CD14-positive monocyte (primary cell): ENCODE measurements around the gene MTTP. TPM values are rescaled to one million over a fixed set of nuclear protein-coding genes. Genes with fewer than 3 reads are reported as not detected.

ENCODE experiments used
- DNase-seq, 3 donors: peaks; one replicate each; pipeline ENCODE4 v3.0.0-alpha.2; 2011 to 2022
- H2AFZ ChIP-seq: 2 replicates; pipeline ENCODE4 v1.6.0; 2012; ENCODE audit warnings: mild to moderate bottlenecking, low read depth, low read length, inconsistent platforms; ENCODE audit not compliant: insufficient read depth, poor library complexity, severe bottlenecking
- H3K27ac ChIP-seq, 2 donors: 1 replicate in 1 of 2; 2 replicates in 1 of 2; pipeline ENCODE4 v1.5.1; 2012 to 2013; ENCODE audit warnings: low read length in 2 of 2, control low read depth in 1 of 2, inconsistent platforms in 1 of 2, low read depth in 1 of 2, mild to moderate bottlenecking in 1 of 2
- H3K27me3 ChIP-seq, 2 donors: one replicate each; pipeline versions ENCODE4 v1.6.0 to v1.6.1; 2011 to 2013; ENCODE audit warnings: low read length in 2 of 2; ENCODE audit not compliant: control insufficient read depth in 2 of 2, insufficient read depth in 2 of 2
- H3K36me3 ChIP-seq, 2 donors: replicated peaks in 1 of 2; 1 replicate in 1 of 2; 2 replicates in 1 of 2; pipeline versions ENCODE4 v1.5.1 to v1.6.1; 2012 to 2013; ENCODE audit warnings: low read length in 2 of 2, control low read depth in 1 of 2, inconsistent platforms in 1 of 2, mild to moderate bottlenecking in 1 of 2; ENCODE audit not compliant: insufficient read depth in 2 of 2, control insufficient read depth in 1 of 2
- H3K4me1 ChIP-seq, 2 donors: 1 replicate in 1 of 2; 2 replicates in 1 of 2; pipeline versions ENCODE4 v1.5.1 to v1.6.1; 2012 to 2013; ENCODE audit warnings: low read length in 2 of 2, control low read depth in 1 of 2, inconsistent platforms in 1 of 2, mild to moderate bottlenecking in 1 of 2, moderate library complexity in 1 of 2; ENCODE audit not compliant: insufficient read depth in 2 of 2, control insufficient read depth in 1 of 2
- H3K4me2 ChIP-seq: replicated peaks from 2 replicates; pipeline ENCODE3; 2012; ENCODE audit warnings: low read length, moderate library complexity, mild to moderate bottlenecking; ENCODE audit not compliant: poor library complexity, severe bottlenecking; ENCODE audit errors: extremely low read depth
- H3K4me3 ChIP-seq, 3 experiments: fragments of 200-600 bp in 1 of 3; sonication (generic) in 1 of 3; replicated peaks in 1 of 3; 1 replicate in 2 of 3; 2 replicates in 1 of 3; pipeline ENCODE4 v1.5.1; 2011 to 2013; ENCODE audit warnings: low read length in 3 of 3, mild to moderate bottlenecking in 3 of 3, control low read depth in 2 of 3, low read depth in 2 of 3, inconsistent platforms in 1 of 3, moderate library complexity in 1 of 3
- H3K79me2 ChIP-seq: 2 replicates; pipeline ENCODE4 v1.6.0; 2012; ENCODE audit warnings: mild to moderate bottlenecking, control low read depth, inconsistent platforms, low read length, moderate library complexity; ENCODE audit not compliant: insufficient read depth
- H3K9ac ChIP-seq: 2 replicates; pipeline ENCODE4 v1.6.0; 2017; ENCODE audit warnings: low read length, mild to moderate bottlenecking; ENCODE audit not compliant: insufficient read depth, poor library complexity, severe bottlenecking
- H3K9me3 ChIP-seq, 2 donors: replicated peaks in 1 of 2; 1 replicate in 1 of 2; 2 replicates in 1 of 2; pipeline versions ENCODE4 v1.5.1 to v1.6.1; 2012 to 2013; ENCODE audit warnings: low read length in 2 of 2, control low read depth in 1 of 2; ENCODE audit not compliant: control insufficient read depth in 1 of 2, insufficient read depth in 1 of 2
- H4K20me1 ChIP-seq: 2 replicates; pipeline ENCODE4 v1.6.0; 2012; ENCODE audit warnings: mild to moderate bottlenecking, low read length, control low read depth, moderate library complexity; ENCODE audit not compliant: insufficient read depth
- H3K27ac Mint-ChIP-seq, 7 donors: one replicate each; pipeline ENCODE4 v1.8.0; 2020; ENCODE audit warnings: mild to moderate bottlenecking in 7 of 7, mixed read lengths in 7 of 7, moderate library complexity in 6 of 7, inconsistent platforms in 2 of 7
- H3K27me3 Mint-ChIP-seq, 3 donors: one replicate each; pipeline ENCODE4 v1.8.0; 2021 to 2022; ENCODE audit warnings: low read depth in 3 of 3, mild to moderate bottlenecking in 3 of 3, mixed read lengths in 3 of 3, moderate library complexity in 3 of 3, inconsistent platforms in 1 of 3
- H3K36me3 Mint-ChIP-seq, 2 donors: one replicate each; pipeline ENCODE4 v1.8.0; 2020; ENCODE audit warnings: mixed read lengths in 2 of 2, inconsistent platforms in 1 of 2, mild to moderate bottlenecking in 1 of 2
- H3K4me1 Mint-ChIP-seq: one replicate; pipeline ENCODE4 v1.8.0; 2020; ENCODE audit warnings: mild to moderate bottlenecking, mixed read lengths
- H3K4me3 Mint-ChIP-seq, 2 donors: one replicate each; pipeline ENCODE4 v1.8.0; 2020; ENCODE audit warnings: mild to moderate bottlenecking in 2 of 2, mixed read lengths in 2 of 2, moderate library complexity in 1 of 2
- H3K9me3 Mint-ChIP-seq, 7 donors: one replicate each; pipeline ENCODE4 v1.8.0; 2020 to 2022; ENCODE audit warnings: mixed read lengths in 7 of 7, mild to moderate bottlenecking in 6 of 7, moderate library complexity in 6 of 7, inconsistent platforms in 2 of 7
- CTCF ChIP-seq: fragments of 200-600 bp; IDR thresholded peaks from one replicate; pipeline ENCODE4 v1.8.0; 2022; ENCODE audit warnings: antibody characterized with exemption, mild to moderate bottlenecking
- WGBS: methylation state at CpG from one replicate; pipeline ENCODE4 v1.1.5; 2013; ENCODE audit warnings: missing lambda C conversion rate; ENCODE audit not compliant: insufficient coverage; 5-methylcytosine and 5-hydroxymethylcytosine counted together
- intact Hi-C, 2 donors: fragments of 100-400 bp; cut with micrococcal nuclease; formaldehyde crosslinking; loops; one replicate each; pipeline versions ENCODE4 v1.15.0 to v1.15.1; 2023
- polyA plus RNA-seq, 3 donors: library from polyadenylated mRNA; depleted of rRNA in 1 of 3; unstranded in 2 of 3; stranded (reverse) in 1 of 3; fragments of 300-500 nt in 2 of 3; fragments of >200 nt in 1 of 3; fragmentation: Illumina TruSeq in 2 of 3; gene quantifications; 1 replicate in 2 of 3; 2 replicates in 1 of 3; pipeline ENCODE4 v1.2.3, GENCODE V29; 2012 to 2021

MTTP gene
- polyA plus RNA-seq, 3 donors: not detected

- H3K79me2 ChIP-seq: no peaks in the 10 kb centered on the region
- H3K4me1 ChIP-seq: no peaks in the 10 kb centered on the region
- no peak overlapping the region for H3K4me3 Mint-ChIP-seq
- no peaks in the 10 kb centered on the region for H3K36me3 Mint-ChIP-seq
- no peak overlapping the region for H3K4me3 ChIP-seq
- DNase-seq: no peak
- no peak overlapping the region for H3K27ac Mint-ChIP-seq
- H2AFZ ChIP-seq: no peak overlapping the region
- no peaks in the 10 kb centered on the region for H3K4me1 Mint-ChIP-seq
- no peaks in the 10 kb centered on the region for H3K9me3 Mint-ChIP-seq
- no peaks in the 10 kb centered on the region for H3K27me3 ChIP-seq
- no peak overlapping the region for H3K9ac ChIP-seq
- H3K27me3 Mint-ChIP-seq: peaks cover 0 to 2% (median 0%) of the 10 kb centered on the region in 3 donors
- H3K4me2 ChIP-seq: no peak overlapping the region
- no peak for TF ChIP-seq CTCF
- no CpG with 5 or more reads among the region's 1 CpG for WGBS
- H3K9me3 ChIP-seq: no peaks in the 10 kb centered on the region
- no peaks in the 10 kb centered on the region for H3K36me3 ChIP-seq
- intact Hi-C loops: no loop called here
- no peak overlapping the region for H3K27ac ChIP-seq
- no peaks in the 10 kb centered on the region for H4K20me1 ChIP-seq
Measured at GRCh38 chr4:99634742-99635360, 60.2 kb downstream of the MTTP start.

GRCh38 chr4:99635601-99636000 is 61.0 kb downstream of the MTTP start:
- Histone ChIP-seq H3K79me2 (no peaks in the 10 kb centered on the region), H3K27me3 (no peaks in the 10 kb centered on the region), H3K4me3 (no peak overlapping the region), H3K27ac (no peak overlapping the region), H3K4me1 (no peaks in the 10 kb centered on the region), H3K4me2 (no peak overlapping the region), H4K20me1 (no peaks in the 10 kb centered on the region), H3K9me3 (no peaks in the 10 kb centered on the region), H3K36me3 (no peaks in the 10 kb centered on the region), H2AFZ (no peak overlapping the region), H3K9ac (no peak overlapping the region)
- Mint-ChIP-seq H3K4me1 (no peaks in the 10 kb centered on the region), H3K27ac (no peak overlapping the region), H3K9me3 (no peaks in the 10 kb centered on the region), H3K27me3 (peaks cover 0 to 2% (median 0%) of the 10 kb centered on the region in 3 donors), H3K36me3 (no peaks in the 10 kb centered on the region), H3K4me3 (no peak overlapping the region)
- no peak for DNase-seq
- no peak for TF ChIP-seq CTCF
- no CpG with 5 or more reads among the region's 3 CpGs for WGBS
- intact Hi-C loops: no loop called here
